Measurements from ENCODE around the gene KRT31.
"Not testable (repeated sequence)": the region's sequence is repeated elsewhere in the genome, so short reads cannot be mapped to it uniquely, and the experiment has no call there.

KRT31 gene

DNA sequence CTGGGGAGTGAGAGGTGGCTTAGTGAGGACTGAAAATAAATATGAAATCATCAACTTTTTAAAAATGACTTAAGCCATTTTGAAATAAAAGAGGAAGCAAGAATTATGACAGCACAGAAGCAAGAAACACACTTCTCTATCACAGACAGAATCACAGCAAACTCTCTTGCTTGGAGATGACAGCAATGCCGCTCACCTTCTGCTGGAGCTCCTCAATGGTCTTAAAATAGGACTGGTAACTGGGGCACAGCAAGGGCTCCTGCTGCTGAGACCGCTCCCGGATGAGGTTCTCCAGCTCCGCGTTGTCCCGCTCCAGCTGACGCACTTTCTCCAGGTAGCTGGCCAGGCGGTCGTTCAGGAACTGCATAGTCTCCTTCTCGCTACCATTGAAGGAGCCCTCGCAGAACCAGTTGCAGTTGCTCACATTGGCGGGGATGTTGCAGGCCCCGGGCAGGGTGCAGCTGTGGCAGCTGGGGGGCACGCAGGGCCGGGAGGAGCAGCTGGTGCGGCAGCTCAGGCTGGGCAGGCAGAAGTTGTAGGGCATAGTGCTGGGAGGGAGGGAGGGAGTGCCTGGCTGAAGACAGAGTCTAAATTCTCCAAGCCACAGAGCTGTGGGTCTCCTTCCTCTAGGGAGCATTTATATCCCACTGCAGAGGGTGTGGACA, at the start of gene KRT31:
TSS of gene KRT31 (minus strand) at position 613 of the 665 bp plus-strand sequence. CDS start at position 544, 69 bp downstream.
- no peak for DNase-seq (ENCODE audit: low read depth in 2 of 2)

DNA sequence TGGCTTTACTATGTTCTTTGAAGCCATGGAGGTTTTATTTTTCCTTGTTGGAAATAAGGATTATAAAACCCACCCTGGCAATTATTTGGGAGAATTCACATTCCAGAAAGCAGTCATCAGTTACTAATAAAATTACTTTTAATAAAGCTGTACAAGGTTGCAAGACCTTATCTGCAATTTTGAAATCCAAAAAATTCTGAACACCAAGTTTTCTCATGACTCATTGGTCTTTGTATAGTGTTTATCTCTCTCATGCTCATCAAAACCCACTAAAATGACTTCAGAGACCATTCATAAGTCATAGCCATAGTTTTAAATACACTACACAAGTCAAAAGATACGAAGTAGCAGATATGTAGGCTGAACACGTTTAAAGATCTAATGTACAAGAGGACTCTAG, 49.4 kb upstream of the KRT31 start:
- no peak for DNase-seq (ENCODE audit: low read depth in 2 of 2)

DNA sequence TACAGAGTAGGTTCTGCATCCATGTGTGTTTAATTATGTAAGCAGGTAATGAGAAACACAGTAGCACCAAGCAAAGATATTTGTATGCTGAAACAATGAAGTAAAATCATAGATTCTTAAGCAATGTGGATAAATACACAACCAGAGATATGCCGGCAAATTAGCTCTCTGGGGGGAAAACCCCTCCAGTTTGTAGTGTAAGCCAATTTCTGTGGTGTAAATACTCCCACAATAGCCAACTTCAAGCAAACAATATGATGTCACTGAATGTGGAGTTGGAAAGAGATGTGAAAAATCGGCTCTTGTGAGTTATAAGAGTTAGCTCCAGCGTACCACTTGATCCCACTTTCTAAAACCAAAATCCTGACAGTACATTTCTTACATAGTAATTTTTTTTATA, 47.2 kb upstream of the KRT31 start:
- no peak for DNase-seq (ENCODE audit: low read depth in 2 of 2)

DNA sequence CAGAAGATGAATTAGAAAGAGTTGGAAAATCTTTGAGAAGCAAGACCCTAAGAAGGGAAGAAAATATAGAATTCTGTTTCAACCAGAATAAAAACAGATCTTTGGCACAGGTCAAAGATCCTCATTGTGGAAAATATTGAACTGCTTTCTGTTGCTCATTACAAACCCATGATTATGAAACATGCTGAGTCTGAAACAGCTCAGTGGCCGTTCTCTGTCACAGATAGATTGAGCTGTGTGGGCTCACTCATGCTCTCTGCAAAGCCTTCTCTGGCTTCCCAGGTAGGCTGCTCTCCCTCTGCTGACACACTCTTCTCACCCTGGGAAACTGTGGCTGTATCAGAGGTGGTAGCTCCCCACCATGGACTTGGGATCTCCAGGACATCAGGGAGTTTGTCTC, 46.8 kb upstream of the KRT31 start:
- no peak for DNase-seq (ENCODE audit: low read depth in 2 of 2)

DNA sequence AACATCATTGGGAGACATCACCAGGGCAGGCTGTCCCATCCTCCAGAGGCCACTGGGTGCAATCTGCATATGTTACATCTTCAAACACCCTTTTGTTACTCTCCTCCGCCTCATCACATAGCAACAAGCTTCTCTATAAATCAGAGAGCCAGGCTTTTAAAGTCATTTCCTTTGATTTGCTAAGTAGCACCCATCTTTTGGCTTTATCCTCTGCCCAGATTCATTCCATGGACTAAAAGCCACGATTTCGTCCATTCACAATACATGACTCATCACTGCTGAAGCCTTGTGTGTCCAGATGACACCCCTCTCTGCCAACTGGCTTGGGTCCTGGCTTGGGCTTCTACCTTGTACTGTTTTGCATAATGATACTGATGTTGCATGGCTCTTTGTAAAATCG, 45.3 kb upstream of the KRT31 start:
- no peak for DNase-seq (ENCODE audit: low read depth in 2 of 2)

DNA sequence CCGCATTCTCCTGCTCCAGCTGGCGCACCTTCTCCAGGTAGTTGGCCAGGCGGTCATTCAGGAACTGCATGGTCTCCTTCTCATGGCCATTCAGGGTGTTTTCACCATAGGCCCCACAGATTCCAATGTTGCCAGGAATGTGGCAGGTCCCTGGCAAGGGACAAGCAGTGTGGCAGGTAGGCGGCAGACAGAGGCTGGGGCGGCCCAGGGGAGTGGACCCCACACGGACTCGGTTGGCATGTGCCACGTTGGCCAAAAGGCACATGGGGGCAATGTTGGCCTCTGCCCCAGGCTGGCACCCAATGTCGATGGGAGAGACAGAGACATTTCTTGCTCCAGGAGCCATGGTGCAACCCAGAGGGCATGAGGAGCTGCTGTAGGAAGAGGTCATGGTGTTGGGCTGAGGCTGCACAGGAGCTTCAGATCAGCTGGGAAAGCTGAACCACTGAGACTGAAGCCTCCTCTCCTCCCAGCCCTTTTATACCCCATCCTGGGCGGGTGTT, 43.2 kb upstream of the KRT31 start, which contains the start of gene KRT38:
TSS of gene KRT38 (minus strand) at position 453 of the 503 bp plus-strand sequence. CDS start at position 391, 62 bp downstream.
- DNase-seq (ENCODE audit: low read depth in 2 of 2) = no peak

DNA sequence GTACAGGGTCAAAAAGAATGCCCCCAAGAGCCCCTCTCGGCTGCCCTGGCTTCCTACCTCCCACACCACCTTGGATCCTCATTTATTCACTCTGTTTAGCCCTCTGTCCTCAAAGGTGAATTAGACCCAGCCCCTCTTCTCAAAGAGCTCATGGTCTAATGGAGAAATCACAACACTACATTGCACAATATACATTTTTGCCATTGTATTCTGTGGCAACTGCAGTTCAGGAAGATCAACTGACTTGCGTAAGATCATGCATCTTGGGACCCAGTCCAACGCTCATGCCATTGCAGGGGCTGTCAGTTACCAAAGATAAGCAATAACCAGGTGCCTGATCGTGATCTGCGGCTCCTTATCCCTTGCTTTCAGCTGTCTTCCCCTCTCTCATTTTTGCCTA, 42.0 kb upstream of the KRT31 start:
- no peak for DNase-seq (ENCODE audit: low read depth in 2 of 2)

DNA sequence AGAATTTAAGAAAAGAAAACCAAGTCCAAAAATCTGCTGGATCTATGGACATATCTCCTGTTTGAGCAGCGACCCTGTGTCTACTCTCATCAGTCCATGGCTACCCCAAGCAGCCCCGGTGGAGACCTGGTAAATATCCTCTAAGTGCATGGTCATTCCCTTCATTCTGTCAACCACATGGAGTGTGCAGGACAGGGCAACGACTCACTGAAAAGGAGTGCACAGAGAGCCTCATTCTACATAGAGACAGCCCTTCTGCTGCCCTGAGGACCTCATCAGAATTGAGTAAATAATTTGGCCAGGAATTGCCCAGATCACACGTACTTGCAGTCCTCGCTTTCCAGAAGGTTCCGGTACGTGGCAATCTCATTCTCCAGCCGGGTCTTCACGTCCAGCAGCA, 40.4 kb upstream of the KRT31 start:
- DNase-seq (ENCODE audit: low read depth in 2 of 2) = no peak

DNA sequence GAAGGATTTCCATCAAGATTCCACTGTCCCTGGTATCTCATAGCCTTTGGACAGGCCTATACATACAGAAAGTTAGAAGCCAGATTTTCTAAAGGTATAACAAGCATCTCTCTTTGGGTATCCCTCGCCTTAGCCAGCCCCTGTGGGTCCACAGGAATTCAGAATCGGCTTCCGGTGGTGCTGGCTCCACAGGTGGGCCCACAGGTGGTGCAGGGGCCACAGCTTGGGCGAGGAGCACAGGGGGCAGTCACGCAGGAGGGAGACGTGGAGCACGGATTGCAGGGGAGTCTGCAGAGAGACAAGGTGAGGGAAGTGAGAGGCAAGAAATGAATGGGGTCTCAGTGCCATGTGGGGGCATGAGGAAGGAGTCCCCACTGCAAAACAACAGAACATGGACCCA, 39.8 kb upstream of the KRT31 start:
- no peak for DNase-seq (ENCODE audit: low read depth in 2 of 2)

DNA sequence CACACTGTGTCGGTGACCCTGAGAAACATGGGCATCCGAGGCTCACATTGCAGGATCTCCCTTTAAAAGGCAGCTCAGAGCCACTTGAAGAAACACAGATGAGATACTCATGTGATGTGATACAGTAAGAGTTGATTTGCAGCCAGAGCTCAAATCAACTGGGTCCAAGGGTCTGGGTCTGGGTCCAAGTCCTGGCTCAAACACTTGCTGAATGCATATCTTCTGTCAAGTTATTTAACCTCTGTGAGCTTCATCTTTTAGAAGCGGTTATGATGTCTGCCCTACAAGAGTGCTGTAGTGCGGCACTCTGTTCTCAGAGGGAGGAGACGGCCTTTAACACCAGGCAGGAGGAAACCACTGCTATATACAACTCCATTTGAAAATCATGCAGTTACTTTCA, 37.0 kb upstream of the KRT31 start:
- no peak for DNase-seq (ENCODE audit: low read depth in 2 of 2)

DNA sequence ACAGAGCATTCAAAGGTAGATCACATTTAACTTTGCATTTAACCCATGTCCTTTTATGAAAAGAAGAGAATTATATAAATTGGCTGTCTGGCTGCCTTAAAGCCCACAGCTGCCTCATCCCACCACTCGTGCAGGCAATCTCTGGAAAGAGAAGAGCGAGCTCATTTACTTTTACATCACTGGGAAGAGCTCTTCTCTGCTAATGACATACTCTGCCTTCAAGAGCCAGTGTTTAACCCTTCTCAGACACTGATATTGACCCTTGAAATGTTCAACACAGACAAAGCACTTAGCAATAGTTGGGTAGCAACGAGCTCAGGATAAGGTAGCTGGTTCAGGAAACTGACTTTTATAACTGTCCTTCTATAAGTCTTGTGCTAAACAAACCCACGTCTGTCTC, 36.6 kb upstream of the KRT31 start:
- DNase-seq (ENCODE audit: low read depth in 2 of 2) = no peak

DNA sequence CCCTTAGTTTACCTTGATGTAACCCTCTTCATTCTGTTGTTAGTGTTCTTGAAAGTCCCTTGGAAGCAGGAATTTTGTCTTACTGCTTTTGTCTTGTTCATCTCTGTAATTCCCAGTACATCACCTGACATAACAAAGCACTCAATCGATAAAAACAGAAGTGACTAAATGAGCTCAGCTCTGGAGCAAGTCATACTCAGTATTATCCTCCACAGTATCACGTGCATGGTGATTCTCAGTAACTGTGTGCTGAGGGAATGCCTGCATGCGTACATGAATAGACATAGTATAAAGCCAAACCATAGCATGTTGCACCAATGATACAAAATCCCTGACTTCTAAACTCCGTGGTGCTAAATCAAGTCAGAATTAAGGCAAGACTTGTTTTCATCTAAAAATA, 36.2 kb upstream of the KRT31 start:
- no peak for DNase-seq (ENCODE audit: low read depth in 2 of 2)

DNA sequence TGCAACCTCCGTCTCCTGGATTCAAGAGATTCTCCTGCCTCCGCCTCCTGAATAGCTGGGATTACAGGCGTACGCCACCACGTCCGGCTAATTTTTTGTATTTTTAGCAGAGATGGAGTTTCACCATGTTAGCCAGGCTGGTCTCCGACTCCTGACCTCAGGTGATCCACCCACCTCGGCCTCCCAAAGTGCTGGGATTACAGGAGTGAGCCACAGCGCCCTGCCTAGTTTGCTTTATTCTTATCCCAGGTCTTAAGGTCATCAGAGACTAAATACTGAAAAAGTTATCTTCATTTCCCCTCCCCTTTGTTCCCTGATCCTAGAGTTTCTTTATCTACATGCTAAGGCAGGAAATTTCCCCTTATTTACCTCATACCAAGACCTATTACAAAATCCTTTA, 33.0 kb upstream of the KRT31 start:
- DNase-seq (ENCODE audit: low read depth in 2 of 2) = not testable (repeated sequence)

DNA sequence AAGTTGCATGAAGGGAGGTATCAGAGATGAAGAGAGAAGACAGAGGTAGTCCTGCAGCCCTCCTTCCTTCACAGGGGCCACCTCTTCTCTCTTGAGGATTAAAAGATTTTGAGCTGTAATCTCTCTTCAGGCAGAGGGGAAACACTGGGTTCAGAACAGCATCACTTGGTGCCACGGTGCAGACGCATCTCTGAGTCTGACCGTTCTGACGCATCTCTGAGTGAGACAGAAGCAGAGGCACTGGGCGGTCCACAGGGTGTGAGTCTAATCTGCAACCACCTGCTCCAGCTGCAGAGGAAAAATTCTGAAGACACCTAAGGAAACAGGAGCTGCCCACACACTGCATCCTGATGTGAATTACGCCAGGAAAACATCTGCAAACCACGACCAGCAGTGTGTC, 32.3 kb upstream of the KRT31 start:
- DNase-seq (ENCODE audit: low read depth in 2 of 2) = no peak

DNA sequence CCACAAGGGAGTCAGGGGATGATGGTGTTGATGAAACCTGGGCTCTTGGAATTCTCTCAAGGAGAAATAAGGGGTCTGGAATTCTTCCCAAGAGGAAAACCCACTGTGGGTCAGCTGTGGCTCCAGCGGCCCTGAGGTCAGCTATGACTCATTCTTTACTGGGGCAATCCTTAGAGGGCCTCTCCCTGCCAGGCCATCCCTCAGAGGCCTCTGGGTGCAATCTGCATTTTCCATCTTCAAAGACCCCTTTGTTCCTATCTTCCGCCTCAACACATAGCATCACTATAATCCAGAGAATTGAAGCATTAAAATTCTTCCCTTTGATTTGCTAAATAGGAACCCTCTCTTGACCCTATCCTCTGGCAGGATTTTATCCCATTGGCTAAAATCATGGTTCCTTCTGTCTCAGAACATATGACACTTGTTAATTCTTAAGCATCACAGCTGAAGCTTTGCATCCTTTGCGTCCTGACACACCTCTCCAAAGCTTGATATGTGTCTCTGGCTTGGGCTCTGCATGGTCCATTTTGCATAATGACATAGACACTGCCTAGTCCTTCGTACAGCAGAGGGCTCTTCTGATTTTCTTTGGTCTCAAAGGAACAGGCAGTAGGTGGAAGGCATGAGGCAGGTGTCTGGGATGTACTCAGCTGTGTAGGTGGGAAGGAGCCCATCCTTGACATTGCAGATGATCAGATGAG, 31.3 kb upstream of the KRT31 start:
- DNase-seq (ENCODE audit: low read depth in 2 of 2) = no peak

DNA sequence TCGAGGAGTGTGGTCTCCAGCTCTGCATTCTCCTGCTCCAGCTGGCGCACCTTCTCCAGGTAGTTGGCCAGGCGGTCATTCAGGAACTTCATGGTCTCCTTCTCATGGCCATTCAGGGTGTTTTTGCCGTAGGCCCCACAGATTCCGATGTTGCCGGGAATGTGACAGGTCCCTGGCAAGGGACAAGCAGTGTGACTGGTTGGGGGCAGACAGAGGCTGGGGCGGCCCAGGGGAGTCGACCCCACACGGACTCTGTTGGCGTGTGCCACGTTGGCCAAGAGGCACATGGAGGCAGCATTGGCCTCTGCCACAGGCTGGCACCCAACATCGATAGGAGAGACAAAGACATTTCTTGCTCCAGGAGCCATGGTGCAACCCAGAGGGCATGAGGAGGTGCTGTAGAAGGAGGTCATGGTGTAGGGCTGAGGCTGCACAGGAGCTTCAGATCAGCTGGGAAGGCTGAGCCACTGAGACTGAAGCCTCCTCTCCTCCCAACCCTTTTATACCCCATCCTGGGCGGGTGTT, 26.8 kb upstream of the KRT31 start, which contains the start of gene KRT37:
TSS of gene KRT37 (minus strand) at position 475 of the 525 bp plus-strand sequence. CDS start at position 413, 62 bp downstream.
- no peak for DNase-seq (ENCODE audit: low read depth in 2 of 2)

DNA sequence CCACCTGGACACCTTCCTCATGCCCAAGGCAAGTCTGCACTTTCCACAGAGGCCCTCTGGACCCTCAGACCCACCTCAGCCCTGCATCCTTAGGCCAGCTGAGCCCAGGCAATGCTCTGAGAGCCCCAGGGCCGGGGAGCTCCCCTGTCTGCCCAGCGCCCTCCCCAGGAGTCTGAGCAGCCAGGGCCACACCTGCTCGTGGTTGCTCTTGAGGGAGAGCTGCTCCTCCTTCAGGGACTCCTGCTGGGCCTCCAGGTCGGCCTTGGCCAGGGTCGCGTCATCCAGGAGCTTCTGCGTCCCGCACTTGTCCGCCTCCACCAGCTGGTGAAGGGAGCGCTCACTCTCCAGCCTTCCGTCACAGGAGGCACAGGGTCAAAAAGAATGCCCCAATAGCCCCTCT, 25.2 kb upstream of the KRT31 start:
- not testable (repeated sequence) for DNase-seq (ENCODE audit: low read depth in 2 of 2)

DNA sequence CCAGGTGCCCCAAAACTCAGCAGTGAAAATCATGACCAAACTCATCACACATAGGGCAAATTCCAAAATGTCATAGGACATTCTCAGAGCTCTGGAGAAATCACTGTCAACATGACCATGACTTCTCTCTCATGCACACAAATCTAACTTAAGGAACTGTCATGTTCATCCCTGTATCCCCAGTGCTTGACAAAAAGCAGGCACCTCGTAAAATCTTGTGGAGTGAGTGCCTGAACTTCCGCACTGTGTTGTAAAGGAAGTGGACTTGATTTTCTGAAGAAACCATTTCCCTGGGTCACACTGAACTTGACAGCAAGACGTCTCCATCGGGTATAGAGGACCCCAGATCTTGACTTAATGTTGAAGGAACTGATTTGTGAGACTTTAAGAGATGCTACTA, 24.2 kb upstream of the KRT31 start:
- DNase-seq (ENCODE audit: low read depth in 2 of 2) = no peak

DNA sequence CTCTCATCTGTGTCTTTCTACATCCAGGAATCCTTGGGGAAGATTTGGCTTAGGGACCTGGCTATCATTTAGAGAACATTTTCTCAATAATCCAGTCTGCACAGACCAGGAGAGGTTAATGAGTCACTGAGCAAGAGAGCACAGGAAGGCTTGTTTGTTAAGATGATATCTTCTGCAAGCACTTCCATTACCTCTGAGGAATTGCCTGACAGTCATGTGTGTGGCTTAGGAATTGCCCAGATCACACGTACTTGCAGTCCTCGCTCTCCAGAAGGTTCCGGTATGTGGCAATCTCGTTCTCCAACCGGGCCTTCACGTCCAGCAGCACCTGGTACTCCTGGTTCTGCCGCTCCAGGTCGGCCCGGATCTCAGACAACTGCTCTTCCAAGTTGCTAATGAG, 23.7 kb upstream of the KRT31 start:
- no peak for DNase-seq (ENCODE audit: low read depth in 2 of 2)

DNA sequence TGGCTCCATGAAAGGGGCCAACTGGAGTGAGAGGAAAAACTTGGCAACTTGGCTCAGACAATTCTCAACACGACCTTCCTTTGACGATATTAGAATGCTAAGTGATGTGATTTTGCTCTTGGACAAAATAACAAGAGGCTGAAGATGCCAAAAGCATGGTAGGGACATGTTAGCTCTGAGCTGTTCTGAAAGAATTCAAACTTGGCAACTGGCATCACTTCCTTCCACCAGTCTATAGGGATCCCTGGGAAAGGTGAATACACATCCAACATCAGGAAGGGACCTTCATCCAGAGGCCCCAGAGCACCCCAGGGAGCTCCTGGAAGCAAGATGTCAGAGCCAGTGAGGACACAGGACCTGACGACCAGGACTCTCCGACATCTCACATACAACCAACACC, 22.7 kb upstream of the KRT31 start:
- DNase-seq (ENCODE audit: low read depth in 2 of 2) = no peak

DNA sequence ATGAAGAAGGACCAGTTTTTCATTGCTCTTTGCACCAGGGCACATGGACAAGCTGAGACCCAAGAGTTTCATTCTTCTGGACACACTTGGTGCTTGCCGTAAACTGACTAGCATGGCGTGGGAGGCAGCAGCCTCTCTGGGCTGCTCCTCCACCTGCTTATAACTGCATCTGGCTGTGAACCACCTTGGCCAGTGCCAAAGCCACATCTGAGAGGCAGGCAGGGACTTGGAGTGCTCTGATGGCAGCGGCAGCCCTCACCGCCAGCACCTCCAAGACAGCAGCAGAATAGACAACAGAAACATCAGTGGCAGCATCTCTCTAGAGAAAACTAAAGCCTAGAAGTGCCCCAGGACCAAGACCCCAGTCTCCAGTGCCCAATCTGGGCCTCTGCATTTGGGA, 22.3 kb upstream of the KRT31 start:
- DNase-seq (ENCODE audit: low read depth in 2 of 2) = no peak

DNA sequence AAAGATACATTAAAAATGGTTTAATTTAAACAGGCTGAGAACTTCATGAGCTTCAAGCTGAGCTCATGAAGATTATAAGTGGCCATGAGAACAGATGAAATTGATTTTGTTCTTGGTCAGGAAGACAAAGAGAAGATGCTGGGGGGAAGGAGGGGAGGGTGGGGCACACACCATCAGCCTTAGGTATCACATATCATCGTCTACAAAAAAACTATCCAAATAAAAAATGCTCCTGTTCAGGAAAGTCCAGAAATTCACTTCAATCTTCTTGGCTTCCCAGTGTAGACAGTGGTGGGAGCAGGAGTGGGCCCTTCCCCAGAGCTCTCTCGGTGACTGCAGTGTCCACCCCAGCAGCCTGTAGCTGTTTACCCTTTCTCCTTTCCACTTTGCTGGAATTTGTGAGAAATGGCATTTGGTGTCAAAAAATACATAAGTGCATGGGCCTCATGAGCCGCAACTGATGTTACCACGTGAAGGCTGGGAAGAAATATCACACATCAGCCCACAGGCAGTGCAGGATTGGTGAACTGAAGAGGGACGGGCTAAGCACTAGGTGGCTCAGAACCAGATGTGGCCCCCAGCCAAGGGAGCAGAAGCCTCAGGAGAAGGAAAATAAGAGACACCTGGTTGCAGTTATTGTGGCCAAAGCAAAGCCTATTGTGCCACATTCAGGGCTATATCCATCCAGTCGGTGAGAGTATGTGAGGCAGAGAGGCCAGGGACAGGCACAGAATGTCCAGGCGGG, 20.9 kb upstream of the KRT31 start:
- DNase-seq (ENCODE audit: low read depth in 2 of 2) = no peak
